ENCODE measurements around the gene MRPL9. TPM values are rescaled to one million over a fixed set of nuclear protein-coding genes. Genes with fewer than 3 reads are reported as not detected.

Gene MRPL9
- total RNA-seq, 2 experiments from 2014 or later = 152 to 164 TPM

DNA sequence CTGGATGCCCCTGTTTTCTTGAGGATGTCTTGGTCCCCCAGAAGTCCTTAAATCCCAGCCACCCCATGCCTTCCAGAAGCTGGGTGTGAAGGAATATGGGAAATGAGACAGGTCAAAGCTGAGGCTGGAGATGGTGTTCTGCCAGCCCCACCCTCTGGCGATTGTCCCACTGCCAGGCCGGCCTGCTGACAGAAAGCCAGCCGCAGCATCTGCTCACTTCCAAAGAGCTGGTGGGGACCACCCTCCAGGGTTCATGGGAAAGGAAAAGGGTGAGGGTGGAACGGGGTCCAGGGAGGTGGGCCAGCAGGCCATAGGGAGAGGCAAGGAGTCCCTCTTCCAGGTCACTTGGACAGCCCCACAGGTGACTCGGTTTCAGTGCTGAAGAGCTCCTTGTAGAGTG is 43.8 kb upstream of the MRPL9 start:
- H3K9me3 ChIP-seq (ENCODE audit: control insufficient read depth in 1 of 2, insufficient read depth in 1 of 2, low read length in 2 of 2) = no peaks in the 10 kb centered on the region
- no peak overlapping the region for H3K27ac ChIP-seq (ENCODE audit: low read depth in 1 of 2, low read length in 2 of 2)
- Mint-ChIP-seq H3K36me3 (ENCODE audit: low read depth) (no peaks in the 10 kb centered on the region), H3K27ac (no peak overlapping the region), H3K27me3 (no peaks in the 10 kb centered on the region), H3K4me3 (no peak overlapping the region), H3K9me3 (no peaks in the 10 kb centered on the region), H3K4me1 (ENCODE audit: low read depth) (no peaks in the 10 kb centered on the region)
- H3K36me3 ChIP-seq (ENCODE audit: insufficient read depth, low read length) = peaks cover 12% of the 10 kb centered on the region
- ChIA-PET POLR2A (interaction anchor here (0.7 to 0.9 kb wide), 2 partner anchors 9 to 13 kb away, joined by 3 to 4 read pairs; no protein-coding TSS in a partner anchor), CTCF (no interaction called here)
- peaks cover 9% of the 10 kb centered on the region for H3K4me1 ChIP-seq (ENCODE audit: insufficient read depth, low read length)
- intact Hi-C loops (cut with DNase I, micrococcal nuclease) = no loop called here
- H3K4me3 ChIP-seq (ENCODE audit: low read length) = no peak overlapping the region
- TF ChIP-seq, protein P1, sequence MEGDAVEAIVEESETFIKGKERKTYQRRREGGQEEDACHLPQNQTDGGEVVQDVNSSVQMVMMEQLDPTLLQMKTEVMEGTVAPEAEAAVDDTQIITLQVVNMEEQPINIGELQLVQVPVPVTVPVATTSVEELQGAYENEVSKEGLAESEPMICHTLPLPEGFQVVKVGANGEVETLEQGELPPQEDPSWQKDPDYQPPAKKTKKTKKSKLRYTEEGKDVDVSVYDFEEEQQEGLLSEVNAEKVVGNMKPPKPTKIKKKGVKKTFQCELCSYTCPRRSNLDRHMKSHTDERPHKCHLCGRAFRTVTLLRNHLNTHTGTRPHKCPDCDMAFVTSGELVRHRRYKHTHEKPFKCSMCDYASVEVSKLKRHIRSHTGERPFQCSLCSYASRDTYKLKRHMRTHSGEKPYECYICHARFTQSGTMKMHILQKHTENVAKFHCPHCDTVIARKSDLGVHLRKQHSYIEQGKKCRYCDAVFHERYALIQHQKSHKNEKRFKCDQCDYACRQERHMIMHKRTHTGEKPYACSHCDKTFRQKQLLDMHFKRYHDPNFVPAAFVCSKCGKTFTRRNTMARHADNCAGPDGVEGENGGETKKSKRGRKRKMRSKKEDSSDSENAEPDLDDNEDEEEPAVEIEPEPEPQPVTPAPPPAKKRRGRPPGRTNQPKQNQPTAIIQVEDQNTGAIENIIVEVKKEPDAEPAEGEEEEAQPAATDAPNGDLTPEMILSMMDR (IDR thresholded peaks at IDR 0.05) = no peak
- DNase-seq (no peak), ATAC-seq (ENCODE audit: poor library complexity) (no peak)
- H3K27me3 ChIP-seq (ENCODE audit: control insufficient read depth in 1 of 2, insufficient read depth in 2 of 2, low read length in 2 of 2) = no peaks in the 10 kb centered on the region

GRCh38 chr1:151806170-151806569 is 42.9 kb upstream of the MRPL9 start:
- ATAC-seq (ENCODE audit: poor library complexity) (no peak), DNase-seq (no peak)
- intact Hi-C loops (cut with DNase I, micrococcal nuclease) = no loop called here
- no peaks in the 10 kb centered on the region for H3K27me3 ChIP-seq (ENCODE audit: control insufficient read depth in 1 of 2, insufficient read depth in 2 of 2, low read length in 2 of 2)
- Mint-ChIP-seq H3K27me3 (no peaks in the 10 kb centered on the region), H3K36me3 (ENCODE audit: low read depth) (no peaks in the 10 kb centered on the region), H3K4me3 (no peak overlapping the region), H3K27ac (no peak overlapping the region), H3K9me3 (no peaks in the 10 kb centered on the region), H3K4me1 (ENCODE audit: low read depth) (no peaks in the 10 kb centered on the region)
- H3K27ac ChIP-seq (ENCODE audit: low read depth in 1 of 2, low read length in 2 of 2) = no peak overlapping the region
- peaks cover 11% of the 10 kb centered on the region for H3K4me1 ChIP-seq (ENCODE audit: insufficient read depth, low read length)
- no peaks in the 10 kb centered on the region for H3K9me3 ChIP-seq (ENCODE audit: control insufficient read depth in 1 of 2, insufficient read depth in 1 of 2, low read length in 2 of 2)
- peaks cover 12% of the 10 kb centered on the region for H3K36me3 ChIP-seq (ENCODE audit: insufficient read depth, low read length)
- TF ChIP-seq, protein P1 (IDR thresholded peaks at IDR 0.05) = no peak
- CTCF ChIA-PET = no interaction called here
- H3K4me3 ChIP-seq (ENCODE audit: low read length) = no peak overlapping the region
- POLR2A ChIA-PET = interaction anchor here (0.9 to 1.2 kb wide), 2 partner anchors 10 to 15 kb away, joined by 3 to 4 read pairs; no protein-coding TSS in a partner anchor

DNA sequence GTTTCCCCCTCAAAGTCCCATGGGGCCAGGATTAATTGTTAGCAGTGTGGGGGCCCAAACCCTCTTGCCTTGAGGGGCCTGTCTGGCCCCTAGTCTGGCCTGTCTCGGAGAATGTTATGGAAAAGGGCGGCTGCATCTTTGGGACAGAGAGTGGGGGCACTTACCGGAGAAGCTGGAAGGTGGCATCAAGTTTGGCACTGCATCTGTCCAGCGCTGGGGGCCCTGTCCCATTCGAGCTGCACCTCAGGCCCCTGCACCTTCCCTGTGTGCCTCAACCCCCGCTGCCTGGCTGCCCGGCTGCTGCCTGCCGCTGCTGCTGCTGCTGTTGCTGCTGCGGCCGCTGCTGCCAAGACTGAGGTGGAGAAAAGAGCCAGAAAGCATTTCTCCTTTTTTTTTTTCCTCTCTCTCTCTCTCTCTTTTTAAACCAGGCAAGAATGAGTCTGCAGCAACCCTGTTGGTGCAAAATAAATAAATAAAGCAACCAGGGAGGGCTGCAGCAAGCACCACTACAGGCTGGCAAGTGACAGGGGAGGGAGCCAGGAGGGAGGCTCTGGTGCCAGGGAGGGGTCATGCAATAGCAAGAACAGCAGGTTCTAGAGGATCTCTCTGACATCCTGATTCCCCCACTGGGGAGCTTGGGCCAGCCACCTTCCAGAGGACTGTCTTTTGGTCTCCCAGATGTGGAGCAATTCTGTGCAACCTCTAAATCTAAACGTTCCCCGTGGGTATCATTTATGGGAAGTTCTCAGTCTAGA is 41.9 kb upstream of the MRPL9 start, which contains the start of gene LINGO4:
Gene LINGO4, minus strand, starts transcription at position 354 of the 755 bp plus-strand sequence. CDS start 2,715 bp downstream, outside the sequence.
- intact Hi-C loops (cut with DNase I, micrococcal nuclease) = no loop called here
- no peak within 1 kb of the TSS for H3K4me3 Mint-ChIP-seq
- Histone ChIP-seq H3K9me3 (ENCODE audit: control insufficient read depth in 1 of 2, insufficient read depth in 1 of 2, low read length in 2 of 2) (no peaks in the 10 kb centered on the region), H3K36me3 (ENCODE audit: insufficient read depth, low read length) (peaks cover 11% of the 10 kb centered on the region), H3K4me1 (ENCODE audit: insufficient read depth, low read length) (peaks cover 20% of the 10 kb centered on the region), H3K27ac (ENCODE audit: low read depth in 1 of 2, low read length in 2 of 2) (no peak within 1 kb of the TSS), H3K4me3 (ENCODE audit: low read length) (no peak within 1 kb of the TSS), H3K27me3 (ENCODE audit: control insufficient read depth in 1 of 2, insufficient read depth in 2 of 2, low read length in 2 of 2) (no peaks in the 10 kb centered on the region)
- ChIA-PET CTCF (no interaction called here), POLR2A (no interaction called here)
- no peak for ATAC-seq (ENCODE audit: poor library complexity)
- TF ChIP-seq, protein P1 (IDR thresholded peaks at IDR 0.05) = no peak
- no peaks in the 10 kb centered on the region for H3K9me3 Mint-ChIP-seq
- H3K27me3 Mint-ChIP-seq = no peaks in the 10 kb centered on the region
- H3K27ac Mint-ChIP-seq = no peak within 1 kb of the TSS
- no peaks in the 10 kb centered on the region for H3K36me3 Mint-ChIP-seq (ENCODE audit: low read depth)
- DNase-seq = no peak
- H3K4me1 Mint-ChIP-seq (ENCODE audit: low read depth) = peaks cover 5% of the 10 kb centered on the region
